OCI-LY7 (cell line): Measurements from ENCODE around the gene ELK3. TPM values are rescaled to one million over a fixed set of nuclear protein-coding genes. Genes with fewer than 3 reads are reported as not detected.

Source experiments
- BruUV-seq: library from RNA; stranded (reverse); fragments of 400-500 nt; replicated peaks from 2 replicates; lab custom pipeline; 2021; lab: Mats Ljungman, UMichigan
- CTCF ChIA-PET: fragments of 300-600 bp; sonication (Branson Sonifier 250); formaldehyde crosslinking; loops from one replicate; lab custom pipeline; 2022; ENCODE audit warnings: antibody characterized with exemption; ENCODE audit not compliant: unreplicated experiment; lab: Charles Lee
- POLR2A ChIA-PET: fragments of 300-600 bp; sonication (Branson Sonifier 250); formaldehyde crosslinking; loops from one replicate; lab custom pipeline; 2022; ENCODE audit warnings: antibody characterized with exemption; lab: Charles Lee
- DNase-seq: peaks from one replicate; pipeline ENCODE4 v3.0.0-alpha.2; 2015; ENCODE audit warnings: low spot score
- H2AFZ ChIP-seq: fragments of 200-600 bp; sonication (generic), shearing (Covaris generic); 2 replicates; pipeline ENCODE4 v1.6.1; 2014; ENCODE audit warnings: mild to moderate bottlenecking, antibody characterized with exemption, low read length, moderate library complexity
- H3K27ac ChIP-seq: fragments of 200-600 bp; sonication (generic); 2 replicates; pipeline ENCODE4 v1.5.1; 2014; ENCODE audit warnings: mixed run types, low read depth, mild to moderate bottlenecking, moderate library complexity, low read length, inconsistent platforms; ENCODE audit not compliant: poor library complexity, severe bottlenecking
- H3K36me3 ChIP-seq: fragments of 200-600 bp; sonication (generic); 2 replicates; pipeline ENCODE4 v1.6.1; 2014; ENCODE audit warnings: mild to moderate bottlenecking, antibody characterized with exemption, low read length, moderate library complexity, mixed read lengths; ENCODE audit not compliant: insufficient read depth
- H3K4me1 ChIP-seq: fragments of 200-600 bp; sonication (generic); 2 replicates; pipeline ENCODE4 v1.5.1; 2014; ENCODE audit warnings: mild to moderate bottlenecking, low read length; ENCODE audit not compliant: insufficient read depth, poor library complexity, severe bottlenecking
- H3K4me2 ChIP-seq: fragments of 200-600 bp; sonication (generic); 2 replicates; pipeline ENCODE4 v1.6.1; 2014; ENCODE audit warnings: mild to moderate bottlenecking, low read length
- H3K4me3 ChIP-seq: fragments of 200-600 bp; sonication (generic); 2 replicates; pipeline ENCODE4 v1.5.1; 2014; ENCODE audit warnings: mild to moderate bottlenecking, low read depth, low read length; ENCODE audit not compliant: poor library complexity, severe bottlenecking
- H3K79me2 ChIP-seq: fragments of 200-600 bp; sonication (generic); 2 replicates; pipeline ENCODE4 v1.6.1; 2016; ENCODE audit warnings: low read depth, mild to moderate bottlenecking, low read length, moderate library complexity, mixed read lengths; ENCODE audit not compliant: insufficient read depth
- H3K9me2 ChIP-seq: fragments of 200-600 bp; sonication (generic); 2 replicates; pipeline ENCODE4 v1.6.1; 2016; ENCODE audit warnings: mild to moderate bottlenecking, low read length, mixed read lengths; ENCODE audit not compliant: insufficient read depth
- H3K9me3 ChIP-seq: fragments of 200-600 bp; sonication (generic); 2 replicates; pipeline ENCODE4 v1.6.1; 2014; ENCODE audit warnings: mild to moderate bottlenecking, mixed run types, low read length, mixed read lengths
- H4K20me1 ChIP-seq: fragments of 200-600 bp; sonication (generic); 2 replicates; pipeline ENCODE4 v1.6.1; 2014; ENCODE audit warnings: mild to moderate bottlenecking, antibody characterized with exemption, low read length, moderate library complexity, mixed read lengths; ENCODE audit not compliant: insufficient read depth
- EZH2phosphoT487 ChIP-seq: fragments of 200-600 bp; sonication (generic); IDR thresholded peaks from 2 replicates; pipeline ENCODE4 v1.6.1; 2018; ENCODE audit warnings: low read depth, borderline replicate concordance, mild to moderate bottlenecking, mixed run types, antibody characterized with exemption, low read length, moderate library complexity, mixed read lengths
- intact Hi-C: fragments of 100-400 bp; cut with micrococcal nuclease; formaldehyde crosslinking; loops from one replicate; pipeline ENCODE4 v1.10.0; 2022; ENCODE audit not compliant: unreplicated experiment
- total RNA-seq, 2 experiments: library from RNA; depleted of rRNA in 1 of 2; stranded (reverse); fragments of >200 nt in 1 of 2; shearing (Covaris generic) in 1 of 2; gene quantifications; 2 replicates each; pipeline ENCODE4 v1.2.3, GENCODE V29; 2014 to 2022
- TF ChIP-seq, protein P1 (sequence below): fragments of 200-600 bp; sonication (generic); conservative IDR thresholded peaks from 2 replicates; pipeline ENCODE4 v1.5.1; 2014; ENCODE audit warnings: mild to moderate bottlenecking, antibody characterized with exemption, low read length, moderate library complexity, mixed read lengths

The ELK3 gene
- total RNA-seq, 2 experiments from 2014 or later: 1.9 to 4.2 TPM

- intact Hi-C loops: no loop called here
- BruUV-seq: no TSS peak
- ChIA-PET POLR2A (interaction anchor here (0.6 to 1.0 kb wide), 3 partner anchors 14 to 225 kb away, joined by 3 to 4 read pairs (median 3); partner anchors contain the start of genes AMDHD1 and CCDC38), CTCF (no interaction called here)
- Histone ChIP-seq H3K9me2 (no peaks in the 10 kb centered on the region), H4K20me1 (no peaks in the 10 kb centered on the region), H3K27ac (no peak overlapping the region), H2AFZ (no peak overlapping the region), H3K36me3 (no peaks in the 10 kb centered on the region), H3K4me1 (no peaks in the 10 kb centered on the region), H3K4me3 (no peak overlapping the region), H3K79me2 (no peaks in the 10 kb centered on the region), H3K9me3 (no peaks in the 10 kb centered on the region), H3K4me2 (no peak overlapping the region)
- no peak for TF ChIP-seq EZH2phosphoT487
- TF ChIP-seq, protein P1, sequence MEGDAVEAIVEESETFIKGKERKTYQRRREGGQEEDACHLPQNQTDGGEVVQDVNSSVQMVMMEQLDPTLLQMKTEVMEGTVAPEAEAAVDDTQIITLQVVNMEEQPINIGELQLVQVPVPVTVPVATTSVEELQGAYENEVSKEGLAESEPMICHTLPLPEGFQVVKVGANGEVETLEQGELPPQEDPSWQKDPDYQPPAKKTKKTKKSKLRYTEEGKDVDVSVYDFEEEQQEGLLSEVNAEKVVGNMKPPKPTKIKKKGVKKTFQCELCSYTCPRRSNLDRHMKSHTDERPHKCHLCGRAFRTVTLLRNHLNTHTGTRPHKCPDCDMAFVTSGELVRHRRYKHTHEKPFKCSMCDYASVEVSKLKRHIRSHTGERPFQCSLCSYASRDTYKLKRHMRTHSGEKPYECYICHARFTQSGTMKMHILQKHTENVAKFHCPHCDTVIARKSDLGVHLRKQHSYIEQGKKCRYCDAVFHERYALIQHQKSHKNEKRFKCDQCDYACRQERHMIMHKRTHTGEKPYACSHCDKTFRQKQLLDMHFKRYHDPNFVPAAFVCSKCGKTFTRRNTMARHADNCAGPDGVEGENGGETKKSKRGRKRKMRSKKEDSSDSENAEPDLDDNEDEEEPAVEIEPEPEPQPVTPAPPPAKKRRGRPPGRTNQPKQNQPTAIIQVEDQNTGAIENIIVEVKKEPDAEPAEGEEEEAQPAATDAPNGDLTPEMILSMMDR: no peak
- DNase-seq: no peak
Observed at GRCh38 chr12:96167492-96167891, 26.7 kb upstream of the ELK3 start.

DNA sequence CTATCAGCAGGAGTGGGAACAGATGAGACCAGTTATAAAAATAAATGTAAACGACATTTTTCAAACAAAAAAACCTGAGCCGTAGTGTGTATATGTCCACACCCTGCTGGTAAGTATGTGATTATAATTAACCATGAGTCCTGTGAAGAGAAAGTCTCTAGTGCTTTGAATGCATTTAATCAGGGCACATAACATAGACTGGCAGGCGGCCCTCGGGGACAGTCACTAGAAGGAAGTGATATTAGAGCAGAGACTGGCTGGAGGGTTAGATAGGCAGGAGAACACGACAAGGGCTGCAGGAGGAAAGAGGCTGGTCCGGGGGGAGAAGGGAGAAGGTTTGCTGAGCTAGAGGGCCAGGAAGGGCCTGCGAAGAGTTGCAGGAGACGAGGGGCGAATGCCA is 23.8 kb upstream of the ELK3 start:
- ChIA-PET CTCF (no interaction called here), POLR2A (interaction anchor here (0.9 kb wide), 1 partner anchor 19 kb away, joined by 3 read pairs; no protein-coding TSS in a partner anchor)
- no peaks in the 10 kb centered on the region for H3K4me1 ChIP-seq
- no peaks in the 10 kb centered on the region for H4K20me1 ChIP-seq
- no peak overlapping the region for H3K4me2 ChIP-seq
- no peak overlapping the region for H3K27ac ChIP-seq
- TF ChIP-seq EZH2phosphoT487: no peak
- TF ChIP-seq, protein P1: no peak
- H3K36me3 ChIP-seq: no peaks in the 10 kb centered on the region
- no peaks in the 10 kb centered on the region for H3K9me2 ChIP-seq
- no peaks in the 10 kb centered on the region for H3K9me3 ChIP-seq
- DNase-seq: no peak
- BruUV-seq: no TSS peak
- intact Hi-C loops: no loop called here
- H2AFZ ChIP-seq: no peak overlapping the region
- no peaks in the 10 kb centered on the region for H3K79me2 ChIP-seq
- no peak overlapping the region for H3K4me3 ChIP-seq

DNA sequence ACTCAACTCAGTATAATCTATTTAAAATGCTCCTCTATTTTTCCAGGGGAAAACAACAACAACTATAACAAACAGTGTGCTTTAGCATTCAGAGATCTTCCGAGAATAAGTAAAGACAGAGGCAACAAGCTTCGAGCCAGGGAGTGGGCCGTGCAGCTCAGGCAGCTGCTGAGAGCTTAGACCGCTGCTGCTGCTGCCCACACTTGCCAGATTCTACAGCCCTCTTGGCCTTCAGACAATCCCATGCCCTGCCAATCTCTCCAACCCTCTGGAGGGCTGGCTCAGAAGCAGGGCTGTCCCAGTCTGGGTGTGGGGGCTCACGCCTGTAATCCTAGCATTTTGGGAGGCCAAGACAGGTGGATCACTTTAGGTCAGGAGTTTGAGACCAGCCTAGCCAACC is 23.4 kb upstream of the ELK3 start:
- Histone ChIP-seq H2AFZ (no peak overlapping the region), H3K9me2 (no peaks in the 10 kb centered on the region), H3K27ac (no peak overlapping the region), H3K4me2 (no peak overlapping the region), H3K9me3 (no peaks in the 10 kb centered on the region), H3K4me3 (no peak overlapping the region), H3K36me3 (no peaks in the 10 kb centered on the region), H4K20me1 (no peaks in the 10 kb centered on the region), H3K79me2 (no peaks in the 10 kb centered on the region), H3K4me1 (no peaks in the 10 kb centered on the region)
- BruUV-seq: no TSS peak
- TF ChIP-seq EZH2phosphoT487: no peak
- TF ChIP-seq, protein P1: no peak
- no peak for DNase-seq
- ChIA-PET CTCF (no interaction called here), POLR2A (no interaction called here)
- intact Hi-C loops: no loop called here
